HG03175 (cell line): ENCODE results near the gene C3orf20.
"Not testable (repeated sequence)": the region's sequence is repeated elsewhere in the genome, so short reads cannot be mapped to it uniquely, and the experiment has no call there.

ENCODE experiments used
- ATAC-seq: cut with Tn5 transposase; IDR thresholded peaks from one replicate; pipeline ENCODE4 v1.9.1; 2021; ENCODE audit warnings: mild to moderate bottlenecking, moderate library complexity; ENCODE audit not compliant: unreplicated experiment

Gene C3orf20

DNA sequence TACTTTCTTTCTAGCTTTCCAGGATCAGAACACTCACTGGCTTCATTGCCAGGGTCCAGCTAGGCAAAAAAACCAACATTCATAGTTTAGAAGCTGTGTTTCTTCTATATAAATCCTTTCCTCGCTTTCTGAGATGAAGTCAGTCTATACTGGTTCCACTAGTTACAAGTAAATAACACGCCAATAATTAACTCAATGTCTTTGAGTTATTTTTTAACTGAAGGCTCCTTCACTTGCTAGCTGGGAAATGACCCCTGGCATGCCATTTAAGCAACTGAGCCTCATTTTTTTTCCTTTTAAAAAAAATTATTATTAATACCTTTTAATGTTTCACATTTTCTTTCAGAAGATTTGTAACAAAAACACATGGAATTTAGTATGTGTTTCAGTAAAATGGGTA is 25.5 kb upstream of the C3orf20 start:
- ATAC-seq, result no peak

DNA sequence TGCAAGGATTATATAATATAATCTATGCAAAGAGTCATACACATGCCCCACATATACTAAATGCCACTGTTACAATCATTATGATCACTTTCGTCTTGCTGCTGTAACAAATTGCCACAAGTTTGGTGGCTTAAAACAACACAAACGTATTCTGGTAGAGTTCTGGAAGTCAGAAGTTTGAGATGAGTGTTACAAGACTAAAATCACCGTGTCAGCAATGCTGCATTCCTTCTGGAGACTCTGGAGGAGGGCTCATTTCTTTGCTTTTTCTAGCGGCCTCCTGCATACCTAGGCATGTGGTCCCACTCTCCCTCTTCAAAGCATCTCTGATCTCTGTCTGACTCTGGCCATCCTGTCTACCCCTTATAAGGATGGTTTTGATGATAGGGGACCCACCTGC is 24.7 kb upstream of the C3orf20 start:
- ATAC-seq, result no peak

DNA sequence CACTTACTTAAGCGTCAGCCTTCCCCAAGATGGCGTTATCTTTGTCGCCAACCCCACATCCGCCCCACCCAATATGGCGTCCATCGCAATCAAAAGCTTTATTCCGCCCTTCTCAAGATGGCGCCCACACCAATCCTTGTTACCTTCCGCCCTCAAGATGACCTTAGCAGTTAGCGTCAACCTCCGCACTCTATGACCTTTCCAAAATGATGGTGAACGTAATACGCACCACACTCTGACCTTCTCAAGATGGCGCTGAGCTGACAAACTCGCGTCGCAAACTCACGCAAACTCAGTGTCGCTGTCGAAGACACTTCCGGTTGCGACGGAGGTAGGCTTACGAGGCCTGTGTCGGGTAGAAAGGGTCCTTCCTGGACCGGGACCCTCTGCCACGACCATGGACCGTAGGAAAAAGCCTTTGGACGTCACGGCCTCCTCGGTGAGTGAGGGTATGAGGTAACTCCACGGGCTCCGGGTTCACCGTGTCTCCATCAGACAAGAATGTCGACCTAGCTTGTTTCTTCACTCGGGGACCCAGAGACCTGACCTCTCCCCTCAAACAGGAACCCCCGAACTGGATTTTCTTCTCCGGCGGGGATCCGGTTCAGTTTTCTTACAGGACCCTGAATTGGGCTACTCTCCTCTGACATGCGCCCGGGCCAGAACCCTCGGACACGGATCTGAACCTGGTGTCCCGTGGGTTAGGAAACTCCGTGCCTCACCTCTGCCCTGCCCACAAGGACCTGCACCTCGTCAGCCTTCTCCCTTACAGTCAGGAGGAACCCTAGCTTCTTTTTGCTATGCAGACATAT is 23.3 kb upstream of the C3orf20 start, which contains the start of gene CCDC174:
TSS of gene CCDC174 (plus strand) at position 323 of the 812 bp plus-strand sequence. CDS start at position 398, 75 bp downstream.
- ATAC-seq, result peak; percentile 99

DNA sequence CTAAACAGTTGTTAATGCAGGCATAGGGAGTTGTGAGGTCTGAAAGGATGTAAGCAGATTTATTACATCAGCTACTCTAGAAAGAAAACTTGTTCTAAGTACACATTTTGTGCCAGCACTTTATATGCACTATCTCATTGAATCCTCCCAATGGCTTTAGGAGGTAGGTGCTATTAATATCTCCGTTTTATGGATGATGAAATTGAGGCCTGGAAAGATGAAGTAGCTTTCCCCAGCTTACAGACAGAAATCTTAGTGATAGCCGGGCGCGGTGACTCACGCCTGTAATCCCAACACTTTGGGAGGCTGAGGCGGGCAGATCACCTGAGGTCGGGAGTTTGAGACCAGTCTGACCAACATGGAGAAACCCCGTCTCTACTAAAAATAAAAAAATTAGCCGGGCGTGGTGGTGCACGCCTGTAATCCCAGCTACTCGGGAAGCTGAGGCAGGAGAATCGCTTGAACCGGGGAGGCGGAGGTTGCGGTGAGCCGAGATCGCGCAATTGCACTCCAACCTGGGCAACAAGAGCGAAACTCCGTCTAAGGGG is 22.5 kb upstream of the C3orf20 start:
- ATAC-seq, result not testable (repeated sequence)

DNA sequence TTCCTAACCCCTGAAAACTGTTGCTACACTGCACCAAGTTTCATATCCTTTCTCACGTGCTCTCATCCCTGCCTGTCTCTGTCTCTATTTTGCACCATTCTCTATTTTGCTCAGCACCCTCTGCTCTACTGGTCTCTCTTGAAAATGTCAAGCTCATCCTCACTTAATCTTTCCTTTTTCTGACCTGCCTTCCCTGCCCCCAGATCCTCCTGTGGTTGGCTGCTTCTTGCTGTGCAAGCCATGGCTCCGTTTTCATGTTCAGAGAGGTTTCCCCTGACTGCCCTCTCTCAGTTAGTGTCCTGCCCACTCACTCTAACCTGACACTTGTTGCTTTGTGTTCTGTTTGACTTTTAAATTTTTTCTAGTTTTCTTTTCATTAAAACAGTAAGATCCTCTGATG is 17.4 kb upstream of the C3orf20 start:
- ATAC-seq, result no peak

DNA sequence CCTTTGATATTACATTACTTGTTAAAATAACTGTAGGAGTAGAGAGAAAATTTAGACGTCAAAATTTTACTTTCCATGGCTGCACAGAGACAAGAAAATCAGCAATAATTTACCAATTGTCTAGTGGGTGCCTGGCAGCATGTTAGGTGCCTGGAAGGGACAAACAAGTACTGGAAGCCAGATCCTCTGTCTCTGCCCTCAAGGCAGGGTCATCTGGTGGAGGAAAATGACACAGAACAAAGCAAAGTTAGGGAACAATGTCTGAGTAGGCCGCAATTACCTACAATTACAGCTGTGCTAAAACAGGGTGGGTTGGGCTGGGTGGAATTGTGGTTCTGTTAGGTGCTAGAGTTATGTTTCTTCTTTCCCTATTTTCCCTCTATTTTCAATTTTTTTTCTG is 16.0 kb upstream of the C3orf20 start:
- ATAC-seq, result no peak

DNA sequence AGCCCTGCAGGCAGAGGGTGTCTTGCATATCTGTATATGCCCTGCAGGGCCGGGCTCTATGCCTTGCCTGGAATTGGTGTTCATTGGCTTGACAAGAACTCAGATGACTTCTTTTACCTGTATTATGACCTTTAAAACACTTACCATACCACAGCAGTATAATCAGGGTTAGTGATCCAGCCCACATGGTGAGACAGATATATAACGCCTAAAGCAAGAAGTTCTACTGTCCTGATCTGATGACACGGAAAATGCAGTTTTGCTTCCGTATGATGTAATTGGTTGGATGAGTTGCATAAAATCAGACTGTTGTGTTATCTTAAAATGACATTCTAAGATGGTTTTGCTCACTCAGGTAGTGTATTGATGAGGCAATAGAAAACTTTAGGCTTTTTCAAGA is 14.0 kb upstream of the C3orf20 start:
- no peak for ATAC-seq

DNA sequence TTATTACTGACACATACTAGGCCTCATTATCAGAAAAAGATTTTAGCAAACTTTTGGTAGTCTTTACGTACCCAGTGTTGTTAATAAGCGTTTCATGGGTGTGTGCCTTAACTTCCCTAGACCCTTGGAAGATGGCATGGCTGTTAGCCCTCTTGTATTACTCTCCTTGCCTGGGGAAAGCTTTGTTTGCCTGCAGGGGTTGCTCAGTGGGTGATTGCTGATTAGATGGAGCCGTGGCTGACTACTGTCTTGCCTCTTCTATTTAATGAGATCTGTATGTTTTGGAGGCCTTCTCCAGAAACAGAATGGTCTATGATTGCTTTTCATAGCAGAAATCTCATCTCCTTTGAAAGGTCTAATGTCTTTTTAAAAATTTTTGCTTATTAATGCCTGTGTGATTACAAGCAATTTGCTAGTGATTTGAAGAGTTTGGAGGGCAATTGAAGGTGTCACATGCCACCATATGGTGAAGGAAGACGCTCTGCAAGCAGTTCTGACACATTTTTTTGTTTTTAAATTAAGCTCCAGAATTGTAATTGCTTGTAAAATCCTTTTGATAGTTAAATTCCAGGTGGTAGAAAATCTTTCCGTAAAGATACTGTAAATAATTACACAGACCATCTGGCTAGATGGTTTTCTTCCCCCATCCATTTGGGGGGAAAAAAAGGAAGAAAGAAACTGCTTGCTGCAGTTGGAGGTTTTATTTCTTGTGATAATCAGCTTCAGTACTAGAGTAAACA is 11.4 kb upstream of the C3orf20 start:
- ATAC-seq, result no peak

DNA sequence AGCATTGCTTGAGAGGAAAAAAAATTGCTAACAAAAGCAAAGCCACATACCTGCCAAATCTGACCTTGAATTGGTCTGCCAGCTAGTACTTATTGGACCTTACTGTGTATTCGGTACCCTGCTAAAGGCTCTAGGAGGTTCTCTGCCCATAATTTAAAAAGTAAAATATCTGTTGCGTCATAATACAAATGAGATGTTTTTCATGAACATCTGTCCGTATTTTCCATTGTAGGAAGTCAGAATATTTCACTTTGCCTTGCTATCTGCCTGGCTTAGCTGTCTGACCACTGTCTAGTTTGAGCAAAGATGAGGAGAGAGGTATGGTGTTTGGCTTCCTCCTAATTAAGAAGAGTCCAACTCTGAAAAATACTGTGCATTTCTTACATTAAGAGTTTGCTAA is 10.8 kb upstream of the C3orf20 start:
- no peak for ATAC-seq

DNA sequence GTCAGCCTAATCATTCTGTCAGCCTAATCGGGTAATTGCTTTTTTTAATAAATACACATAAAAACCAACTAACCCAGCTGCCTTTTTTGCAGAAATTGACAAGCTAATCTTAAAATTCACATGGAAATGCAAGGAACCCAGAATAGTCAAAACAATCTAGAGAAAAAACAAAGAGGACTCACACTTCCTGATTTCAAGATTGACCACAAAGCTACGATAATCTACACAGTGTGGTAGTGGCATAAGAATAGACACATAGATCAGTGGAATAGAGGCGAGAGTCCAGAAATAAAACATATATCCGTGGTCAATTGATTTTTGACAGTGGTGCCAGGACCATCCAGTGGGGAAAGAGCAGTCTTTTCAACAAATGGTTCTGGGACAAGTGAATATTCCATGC is 2.4 kb upstream of the C3orf20 start:
- ATAC-seq, result no peak

DNA sequence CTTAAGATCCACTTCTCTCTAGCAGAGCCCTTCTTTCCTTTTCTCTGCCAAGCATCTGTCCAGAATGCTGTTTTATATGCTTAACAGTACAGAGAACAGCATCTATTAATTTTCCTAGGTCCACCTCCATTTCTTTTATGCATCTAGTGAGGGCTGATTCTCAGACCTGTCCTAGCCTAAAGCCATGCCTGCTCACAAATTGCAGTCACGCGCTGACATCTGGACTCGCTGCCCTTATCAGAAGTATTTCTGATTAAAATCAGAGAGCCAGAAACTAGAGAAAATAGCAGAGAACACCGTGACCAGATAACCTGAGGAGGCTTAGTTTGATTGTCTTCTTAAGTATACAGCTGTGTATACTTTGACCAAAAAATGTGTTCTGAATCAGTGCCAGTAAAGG is 1.9 kb downstream of the C3orf20 start:
- no peak for ATAC-seq

DNA sequence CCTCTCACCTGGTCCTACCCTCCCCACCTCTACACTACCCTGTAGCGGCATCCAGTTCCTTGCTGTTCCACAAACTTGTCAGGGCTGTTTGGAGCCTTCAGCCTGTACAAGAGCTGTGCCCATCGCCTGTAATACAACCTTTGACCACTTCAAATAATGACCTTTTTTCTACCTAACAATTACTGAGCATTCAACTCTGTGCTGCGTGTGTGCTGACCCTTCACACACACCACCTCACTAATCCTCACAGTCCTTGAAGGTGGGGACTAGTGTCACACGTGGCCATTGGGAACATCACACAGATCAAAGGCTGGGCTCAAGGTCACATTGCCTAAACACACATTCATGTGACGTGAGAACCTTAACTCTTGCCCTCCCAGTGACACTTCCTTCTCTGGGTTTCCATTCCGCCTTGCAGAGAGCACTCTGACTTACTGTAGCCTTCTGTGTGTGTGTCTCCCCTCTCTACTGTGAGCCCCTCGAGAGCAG is 3.1 kb downstream of the C3orf20 start:
- ATAC-seq, result no peak

DNA sequence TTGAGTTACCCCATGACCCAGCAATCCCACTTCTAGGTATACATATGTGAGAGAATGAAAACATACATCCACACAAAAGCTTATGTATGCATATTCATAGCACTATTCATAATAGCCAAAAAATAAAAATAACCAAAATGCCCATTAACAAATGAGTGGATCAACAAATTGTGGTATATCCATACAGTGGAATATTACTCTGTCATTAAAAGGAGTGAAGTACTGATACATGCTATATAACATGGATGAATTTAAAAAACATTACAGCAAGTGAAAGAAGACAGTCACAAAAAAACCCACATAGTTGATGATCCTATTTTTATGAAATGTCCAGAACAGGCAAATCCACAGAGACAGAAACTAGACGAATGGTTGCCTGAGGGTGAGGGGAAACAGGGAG is 5.2 kb downstream of the C3orf20 start:
- no peak for ATAC-seq

DNA sequence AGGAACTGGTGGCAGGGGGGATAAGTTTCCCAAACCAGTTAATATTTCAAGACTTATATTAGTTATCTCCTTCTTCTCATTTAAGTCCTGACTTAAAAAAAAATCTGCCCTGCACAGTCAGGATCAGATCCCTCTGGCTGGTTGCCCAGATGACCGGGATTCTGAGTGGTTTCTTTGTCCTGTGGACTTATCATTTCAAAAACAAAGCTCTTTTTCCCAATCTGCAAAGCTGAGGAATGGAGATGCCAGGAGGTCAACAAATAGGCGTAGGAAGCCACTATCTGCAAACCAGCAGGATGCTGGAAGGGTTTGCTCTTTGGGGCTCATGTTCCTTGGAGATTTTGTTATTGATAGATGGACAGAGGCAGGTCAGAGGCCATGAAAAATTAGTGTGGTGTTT is 5.8 kb downstream of the C3orf20 start:
- ATAC-seq, result no peak

DNA sequence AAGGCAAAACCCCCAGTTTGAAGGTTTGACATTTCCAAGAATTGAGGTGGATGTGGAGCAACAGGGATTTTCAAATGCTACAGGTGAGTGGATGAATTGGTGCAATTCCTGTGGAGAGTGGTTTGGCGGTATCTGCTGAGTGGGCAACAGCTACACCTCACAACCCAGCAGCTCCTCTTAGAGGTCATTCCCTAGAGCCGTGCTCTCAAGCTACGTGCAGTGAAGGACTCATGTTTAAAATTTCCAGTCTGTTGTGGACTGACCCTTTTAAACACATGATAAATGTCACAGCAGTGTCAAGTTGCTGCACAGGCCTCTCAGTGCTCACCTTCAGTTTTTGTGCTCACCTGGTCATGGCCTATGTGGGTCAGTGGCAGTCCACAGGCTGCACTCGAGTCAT is 9.5 kb downstream of the C3orf20 start:
- ATAC-seq, result no peak

DNA sequence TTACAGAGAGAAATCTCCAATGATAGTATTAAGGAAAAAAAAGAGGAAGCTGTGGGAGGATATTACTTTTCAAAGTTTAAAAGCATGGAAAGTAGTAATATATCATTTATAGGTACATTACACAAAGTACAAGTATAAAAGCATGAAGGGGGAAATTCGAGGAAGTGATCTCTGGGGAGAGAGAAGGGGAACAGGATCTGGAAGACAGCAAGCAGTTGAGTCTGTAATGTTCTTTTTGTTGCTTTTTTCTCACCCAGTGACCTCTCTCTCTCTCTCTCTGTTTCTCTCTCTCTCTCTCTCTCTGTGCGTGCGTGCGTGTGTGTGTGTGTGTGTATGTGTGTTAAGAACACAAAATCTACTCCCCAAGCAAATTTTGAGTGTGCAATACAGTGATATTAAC is 10.2 kb downstream of the C3orf20 start:
- no peak for ATAC-seq

DNA sequence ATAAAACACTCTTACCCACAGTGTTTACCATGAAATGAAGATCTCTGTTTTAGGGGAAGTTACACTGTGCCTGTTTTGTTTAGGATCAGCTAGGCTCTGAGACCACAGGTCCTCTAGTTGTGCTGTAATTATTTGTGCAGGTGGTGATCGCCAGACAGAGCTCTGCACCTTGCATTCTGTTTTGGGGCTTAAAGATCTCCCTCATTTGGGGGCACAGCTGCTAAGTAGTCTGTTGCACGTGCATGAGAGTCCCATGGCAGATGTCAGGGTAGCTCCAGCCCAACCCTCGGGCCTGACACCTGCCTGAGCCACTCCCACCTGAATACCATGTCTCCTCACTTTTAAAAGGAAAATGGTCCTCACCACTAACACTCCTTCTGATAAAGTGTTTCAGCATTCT is 12.4 kb downstream of the C3orf20 start:
- ATAC-seq, result no peak

DNA sequence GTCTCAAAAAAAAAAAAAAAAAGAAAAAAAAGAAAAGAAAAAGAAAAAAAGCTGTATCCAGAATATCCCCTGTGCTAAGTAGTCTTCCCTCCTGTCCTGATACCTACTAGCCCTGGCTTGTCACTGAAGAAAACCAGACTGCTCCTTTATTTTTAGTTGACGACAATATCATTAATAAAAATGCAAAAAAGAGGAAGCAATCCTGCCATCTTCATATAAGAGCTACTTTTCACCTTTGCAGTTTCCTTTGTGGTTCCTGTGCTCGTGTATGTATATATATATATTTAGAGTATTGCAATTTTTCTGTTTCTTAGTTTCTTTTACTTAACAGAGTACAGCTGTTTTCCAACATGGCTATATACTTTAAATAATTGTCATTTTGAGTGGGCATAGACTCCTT is 13.6 kb downstream of the C3orf20 start:
- ATAC-seq, result peak; percentile 61

DNA sequence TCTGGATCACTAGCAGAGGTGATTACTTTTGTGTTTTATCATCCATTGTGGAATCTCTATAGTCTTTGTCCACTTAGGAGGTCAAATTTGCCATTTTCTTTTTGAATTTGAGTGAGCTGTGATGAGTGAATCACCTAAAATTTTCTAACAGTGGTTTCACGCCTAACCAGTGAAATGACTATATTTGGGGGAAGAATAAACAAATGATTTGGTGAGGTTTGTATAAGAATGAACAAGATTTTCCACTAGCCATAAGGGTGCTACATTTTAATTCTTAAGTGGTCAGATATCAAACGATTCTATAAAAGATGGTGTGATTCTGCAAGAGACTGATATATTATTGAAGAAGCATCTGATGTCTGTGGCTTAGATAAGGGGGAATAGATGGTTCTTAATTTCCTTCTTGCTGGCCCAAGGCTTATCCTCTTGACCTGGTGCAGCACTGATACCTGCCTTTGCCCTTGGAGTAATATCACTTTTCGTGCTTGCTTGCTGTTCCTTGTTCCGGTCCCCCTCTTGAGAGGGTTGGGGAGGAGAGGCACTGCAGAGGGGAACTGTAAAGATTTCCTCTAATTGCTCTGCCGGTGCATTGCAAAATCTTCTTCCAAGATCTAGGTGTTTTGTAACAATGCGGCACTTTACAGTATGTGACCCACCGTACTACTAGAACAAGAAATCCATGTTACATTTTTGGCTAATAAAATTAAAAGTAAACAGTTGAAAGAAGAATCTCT is 14.5 kb downstream of the C3orf20 start:
- ATAC-seq, result peak; percentile 52

DNA sequence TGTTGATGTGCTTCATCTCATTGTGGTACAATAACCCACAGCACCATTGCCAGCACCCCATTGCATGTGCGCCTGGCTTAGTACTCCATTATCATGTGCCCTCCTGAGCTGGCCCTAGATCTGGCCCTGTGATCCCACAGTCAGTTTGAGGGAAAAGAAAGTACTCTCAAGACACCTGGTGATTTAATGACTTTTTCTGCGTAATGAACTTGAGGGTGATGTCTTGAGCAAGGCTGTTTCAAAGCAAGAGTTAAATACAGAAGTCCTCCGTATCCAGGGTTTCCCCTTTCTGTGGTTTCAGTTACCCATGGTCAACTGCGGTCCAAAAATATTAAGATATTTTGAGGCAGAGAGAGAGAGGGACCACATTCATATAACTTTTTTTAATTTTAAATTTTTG is 16.3 kb downstream of the C3orf20 start:
- peak; percentile 39 for ATAC-seq

DNA sequence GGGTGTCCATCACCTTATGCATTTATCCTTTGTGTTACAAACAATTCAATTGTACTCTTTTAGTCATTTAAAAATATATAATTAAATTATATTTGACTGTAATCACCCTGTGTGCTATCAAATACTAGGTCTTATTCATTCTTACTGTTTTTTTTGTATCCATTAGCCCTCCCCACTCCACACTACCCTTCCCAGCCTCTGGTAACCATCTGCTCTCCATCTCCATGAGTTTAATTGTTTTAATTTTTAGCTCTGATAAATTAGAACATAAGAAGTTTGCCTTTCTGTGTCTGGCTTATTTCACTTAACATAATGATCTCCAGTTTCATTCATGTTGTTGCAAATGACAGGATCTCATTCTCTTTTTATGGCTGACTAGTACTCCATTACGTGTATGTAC is 16.8 kb downstream of the C3orf20 start:
- ATAC-seq, result no peak
